Mucosa of rectum (tissue), 2 donors: ENCODE measurements around the gene RALGPS2.

Source experiments
- H3K27ac ChIP-seq, 2 donors: one replicate each; pipeline ENCODE4 v1.7.0; 2013; ENCODE audit warnings: inconsistent platforms in 2 of 2, low read depth in 2 of 2, low read length in 2 of 2
- H3K27me3 ChIP-seq, 2 donors: one replicate each; pipeline ENCODE4 v1.7.0; 2013; ENCODE audit warnings: low read length in 2 of 2; ENCODE audit not compliant: control insufficient read depth in 2 of 2, insufficient read depth in 2 of 2
- H3K36me3 ChIP-seq, 2 donors: one replicate each; pipeline ENCODE4 v1.7.0; 2013; ENCODE audit warnings: low read length in 2 of 2; ENCODE audit not compliant: control insufficient read depth in 2 of 2, insufficient read depth in 2 of 2
- H3K4me1 ChIP-seq, 2 donors: one replicate each; pipeline ENCODE4 v1.7.0; 2013; ENCODE audit warnings: low read length in 2 of 2, mild to moderate bottlenecking in 1 of 2; ENCODE audit not compliant: control insufficient read depth in 2 of 2, insufficient read depth in 2 of 2
- H3K4me3 ChIP-seq, 2 donors: one replicate each; pipeline ENCODE4 v1.7.0; 2013; ENCODE audit warnings: low read length in 2 of 2
- H3K9ac ChIP-seq, 2 donors: one replicate each; pipeline ENCODE4 v1.7.0; 2013; ENCODE audit warnings: low read length in 2 of 2, low read depth in 1 of 2, mild to moderate bottlenecking in 1 of 2
- H3K9me3 ChIP-seq, 2 donors: one replicate each; pipeline ENCODE4 v1.7.0; 2013; ENCODE audit warnings: low read length in 2 of 2; ENCODE audit not compliant: control insufficient read depth in 2 of 2
- donor health status: healthy.
- donor health status: Normal muscosa, but diverticular disease.

Gene RALGPS2

DNA sequence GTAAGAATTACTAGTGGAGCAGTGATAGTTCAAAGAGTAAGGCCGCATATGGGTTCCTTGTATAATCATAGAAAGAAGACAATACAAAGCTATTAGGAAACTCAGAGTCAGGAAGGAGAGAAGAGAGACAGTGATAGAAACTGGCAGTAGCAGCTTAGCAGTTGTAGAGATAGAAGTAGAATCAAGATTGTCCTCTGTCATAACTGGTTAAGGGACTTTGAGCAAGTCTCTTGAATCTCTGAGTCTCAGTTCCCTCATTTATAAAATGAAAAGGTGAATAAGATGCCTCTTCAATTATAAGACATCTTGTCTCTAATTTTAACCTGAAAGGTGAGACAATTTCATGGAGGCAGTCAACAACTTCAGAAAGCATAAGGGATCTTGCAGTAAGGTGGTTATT is 6.5 kb upstream of the RALGPS2 start:
- Histone ChIP-seq H3K27ac (no peak overlapping the region), H3K9me3 (no peaks in the 10 kb centered on the region), H3K27me3 (no peaks in the 10 kb centered on the region), H3K9ac (no peak overlapping the region), H3K4me1 (no peaks in the 10 kb centered on the region), H3K4me3 (no peak overlapping the region), H3K36me3 (no peaks in the 10 kb centered on the region)

DNA sequence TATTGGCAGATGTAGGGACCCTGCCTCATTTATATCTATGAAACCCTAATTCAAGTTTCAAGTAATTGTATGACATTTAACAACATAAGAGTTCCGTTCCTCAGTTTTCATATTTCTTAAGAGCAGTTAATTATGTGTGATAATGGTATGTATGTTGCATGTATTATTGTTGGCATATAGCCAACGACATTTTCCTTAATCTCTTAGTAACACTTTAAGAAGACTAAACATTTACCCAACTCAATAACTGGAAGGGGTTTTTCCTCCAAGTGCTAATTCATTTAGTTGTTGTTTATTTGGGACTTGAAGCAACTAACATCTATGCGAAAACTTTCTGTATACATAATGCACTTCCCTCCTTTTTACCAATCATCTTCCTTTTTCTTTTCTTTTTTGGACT is 1.5 kb upstream of the RALGPS2 start:
- peaks cover 3 to 9% of the 10 kb centered on the region in 2 donors for H3K4me1 ChIP-seq
- no peak overlapping the region for H3K4me3 ChIP-seq
- no peak overlapping the region for H3K9ac ChIP-seq
- no peak overlapping the region for H3K27ac ChIP-seq
- H3K9me3 ChIP-seq, result no peaks in the 10 kb centered on the region
- no peaks in the 10 kb centered on the region for H3K36me3 ChIP-seq
- H3K27me3 ChIP-seq, result no peaks in the 10 kb centered on the region

DNA sequence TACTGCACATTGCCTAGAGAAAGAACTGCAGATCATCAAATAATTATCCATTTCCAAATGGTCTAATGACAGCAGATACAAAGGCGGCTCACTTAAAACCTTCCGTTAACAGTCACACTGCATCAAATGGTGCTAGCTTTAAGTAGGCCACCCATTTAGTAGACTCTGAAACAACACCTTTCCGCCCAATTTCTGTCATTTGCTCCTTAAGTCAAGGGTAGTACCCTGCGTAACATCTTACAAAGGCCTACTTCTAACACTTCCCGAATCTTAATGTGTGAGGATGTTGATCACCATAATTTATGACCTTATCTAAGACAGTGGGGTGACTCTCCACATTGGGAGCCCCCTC is 692 bp upstream of the RALGPS2 start:
- Histone ChIP-seq H3K36me3 (no peaks in the 10 kb centered on the region), H3K27ac (peak overlapping the region; percentile 89 to 91), H3K4me3 (peak overlapping the region; percentile 88 to 93), H3K9ac (peak overlapping the region; percentile 57 to 92), H3K4me1 (peaks cover 3 to 9% of the 10 kb centered on the region in 2 donors), H3K9me3 (no peaks in the 10 kb centered on the region), H3K27me3 (no peaks in the 10 kb centered on the region)

GRCh38 chr1:178725466-178726086 is 532 bp downstream of the RALGPS2 start:
- H3K9me3 ChIP-seq, result no peaks in the 10 kb centered on the region
- peaks cover 3 to 9% of the 10 kb centered on the region in 2 donors for H3K4me1 ChIP-seq
- peak overlapping the region; percentile 88 to 93 for H3K4me3 ChIP-seq
- no peaks in the 10 kb centered on the region for H3K36me3 ChIP-seq
- peak overlapping the region; percentile 78 to 92 for H3K9ac ChIP-seq
- peak overlapping the region; percentile 89 to 91 for H3K27ac ChIP-seq
- H3K27me3 ChIP-seq, result no peaks in the 10 kb centered on the region

GRCh38 chr1:178726087-178726517 is 1.1 kb downstream of the RALGPS2 start:
- Histone ChIP-seq H3K36me3 (no peaks in the 10 kb centered on the region), H3K27me3 (no peaks in the 10 kb centered on the region), H3K9me3 (no peaks in the 10 kb centered on the region), H3K27ac (peak overlapping the region; percentile 89 to 91), H3K4me1 (peaks cover 3 to 9% of the 10 kb centered on the region in 2 donors), H3K4me3 (peak overlapping the region; percentile 88 to 93), H3K9ac (peak overlapping the region; percentile 78 to 92)

GRCh38 chr1:178726545-178726944 is 1.5 kb downstream of the RALGPS2 start:
- H3K4me1 ChIP-seq, result peaks cover 3 to 9% of the 10 kb centered on the region in 2 donors
- H3K27me3 ChIP-seq, result no peaks in the 10 kb centered on the region
- H3K4me3 ChIP-seq, result peak overlapping the region; percentile 88 to 93
- H3K9ac ChIP-seq, result peak overlapping the region in 1 of 2 donors; percentile 92
- peak overlapping the region; percentile 33 to 91 for H3K27ac ChIP-seq
- H3K36me3 ChIP-seq, result no peaks in the 10 kb centered on the region
- no peaks in the 10 kb centered on the region for H3K9me3 ChIP-seq

- Histone ChIP-seq H3K9me3 (no peaks in the 10 kb centered on the region), H3K27me3 (no peaks in the 10 kb centered on the region), H3K4me1 (peaks cover 3 to 9% of the 10 kb centered on the region in 2 donors), H3K27ac (peak overlapping the region; percentile 33 to 91), H3K4me3 (peak overlapping the region; percentile 88 to 93), H3K36me3 (no peaks in the 10 kb centered on the region), H3K9ac (peak overlapping the region in 1 of 2 donors; percentile 92)
These were observed 2.2 kb downstream of the RALGPS2 start for GRCh38 chr1:178727014-178727895.

GRCh38 chr1:178733972-178734371 is 8.9 kb downstream of the RALGPS2 start:
- H3K27ac ChIP-seq, result no peak overlapping the region
- no peak overlapping the region for H3K4me3 ChIP-seq
- H3K36me3 ChIP-seq, result no peaks in the 10 kb centered on the region
- H3K9ac ChIP-seq, result no peak overlapping the region
- H3K9me3 ChIP-seq, result no peaks in the 10 kb centered on the region
- H3K27me3 ChIP-seq, result no peaks in the 10 kb centered on the region
- H3K4me1 ChIP-seq, result no peaks in the 10 kb centered on the region

GRCh38 chr1:178738780-178739179 is 13.7 kb downstream of the RALGPS2 start:
- H3K9me3 ChIP-seq, result no peaks in the 10 kb centered on the region
- H3K9ac ChIP-seq, result no peak overlapping the region
- H3K4me3 ChIP-seq, result no peak overlapping the region
- no peaks in the 10 kb centered on the region for H3K4me1 ChIP-seq
- no peak overlapping the region for H3K27ac ChIP-seq
- no peaks in the 10 kb centered on the region for H3K27me3 ChIP-seq
- H3K36me3 ChIP-seq, result no peaks in the 10 kb centered on the region

GRCh38 chr1:178739285-178740045 is 14.4 kb downstream of the RALGPS2 start:
- no peak overlapping the region for H3K4me3 ChIP-seq
- no peak overlapping the region for H3K9ac ChIP-seq
- H3K27ac ChIP-seq, result no peak overlapping the region
- H3K4me1 ChIP-seq, result no peaks in the 10 kb centered on the region
- no peaks in the 10 kb centered on the region for H3K9me3 ChIP-seq
- H3K27me3 ChIP-seq, result no peaks in the 10 kb centered on the region
- H3K36me3 ChIP-seq, result no peaks in the 10 kb centered on the region
